ENCODE results near the gene CERS2. TPM values are rescaled to one million over a fixed set of nuclear protein-coding genes. Genes with fewer than 3 reads are reported as not detected.

Gene CERS2, protein sequence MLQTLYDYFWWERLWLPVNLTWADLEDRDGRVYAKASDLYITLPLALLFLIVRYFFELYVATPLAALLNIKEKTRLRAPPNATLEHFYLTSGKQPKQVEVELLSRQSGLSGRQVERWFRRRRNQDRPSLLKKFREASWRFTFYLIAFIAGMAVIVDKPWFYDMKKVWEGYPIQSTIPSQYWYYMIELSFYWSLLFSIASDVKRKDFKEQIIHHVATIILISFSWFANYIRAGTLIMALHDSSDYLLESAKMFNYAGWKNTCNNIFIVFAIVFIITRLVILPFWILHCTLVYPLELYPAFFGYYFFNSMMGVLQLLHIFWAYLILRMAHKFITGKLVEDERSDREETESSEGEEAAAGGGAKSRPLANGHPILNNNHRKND
- total RNA-seq: 76.0 TPM
- long read RNA-seq, transcript CERS2-201 (11 exons, 2,544 nt): minor isoform, 8 of 141 reads
- long read RNA-seq, transcript CERS2-205 (11 exons, 2,505 nt): major isoform, 102 of 141 reads
- long read RNA-seq, partial matches to known transcripts: 7 of 141 reads
- long read RNA-seq, other reads (novel, unspliced or antisense): 24 of 141 reads

DNA sequence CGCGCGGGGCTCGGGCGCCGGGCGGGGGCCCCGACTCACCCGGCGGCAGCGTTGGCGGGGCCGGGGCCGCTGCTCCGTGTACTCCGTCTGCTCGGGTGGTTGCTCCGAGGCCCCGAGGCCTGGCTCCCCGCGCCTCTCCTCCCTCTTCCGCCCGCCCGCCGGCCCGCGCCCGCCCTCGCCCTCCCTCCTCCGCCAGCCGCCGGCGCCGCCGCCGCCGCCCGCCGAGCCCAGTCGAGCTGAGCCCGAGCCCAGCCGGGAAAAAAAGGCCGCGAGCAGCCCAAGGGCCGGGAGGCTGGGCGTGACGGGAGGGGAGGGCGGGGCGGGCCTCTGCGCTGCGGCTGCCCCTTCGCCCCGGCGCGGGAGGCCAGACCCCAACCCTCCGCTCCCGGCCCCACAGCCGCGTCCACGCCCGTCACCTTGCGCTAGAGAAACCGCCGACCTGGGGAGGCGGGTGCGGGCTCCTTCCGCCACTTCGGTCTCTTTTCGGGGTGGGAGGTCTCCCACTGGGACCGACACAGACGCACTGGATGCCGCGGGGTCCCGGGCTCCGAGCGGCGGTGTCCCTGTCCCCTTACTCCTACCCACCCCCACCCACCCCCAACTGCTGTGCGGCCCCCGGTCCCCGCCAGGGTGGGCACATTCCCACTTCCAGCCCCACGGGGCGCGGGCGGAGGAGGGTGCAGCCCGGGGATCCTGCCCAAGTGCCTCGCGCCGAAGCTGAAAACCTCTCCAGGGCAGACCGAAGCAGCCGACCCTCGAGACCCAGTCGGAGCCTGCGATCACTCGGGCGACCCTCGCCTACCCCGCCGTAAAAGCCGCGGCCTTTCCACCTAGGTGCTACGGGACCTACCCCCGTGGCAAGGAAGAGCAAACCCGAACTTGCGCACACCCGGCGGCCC lies at the start of gene CERS2:
TSS of gene CERS2 (minus strand) at position 256 of the 899 bp plus-strand sequence. CDS start 5,745 bp downstream, outside the sequence.
- intact Hi-C loops (cut with DNase I): loop anchor here (5.0 kb wide), 1 partner anchor 98 kb away; the partner anchor contains the start of gene ARNT
- DNase-seq (ENCODE audit: low spot score): peak; percentile 92

DNA sequence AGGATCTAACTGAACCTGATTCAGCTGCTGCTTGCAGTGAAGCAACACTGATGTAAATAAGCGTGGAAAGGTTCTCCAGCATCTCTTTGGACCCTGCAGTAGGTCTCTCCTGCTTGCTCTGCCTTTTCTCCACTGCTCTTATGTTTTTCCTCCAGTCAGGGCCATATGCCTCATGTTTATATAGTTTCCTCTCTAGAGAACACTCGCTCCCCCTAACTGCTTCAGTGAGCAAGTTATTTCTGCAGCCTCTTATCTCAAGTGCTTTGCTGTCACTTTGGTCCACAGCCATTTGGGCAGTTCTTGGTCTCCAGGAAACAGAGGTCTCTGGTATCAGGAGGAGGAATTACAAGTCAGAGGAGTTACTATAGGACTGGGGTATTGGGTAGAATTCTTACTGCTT lies 38.9 kb upstream of the CERS2 start:
- no peak for DNase-seq (ENCODE audit: low spot score)
- intact Hi-C loops (cut with DNase I): no loop called here

DNA sequence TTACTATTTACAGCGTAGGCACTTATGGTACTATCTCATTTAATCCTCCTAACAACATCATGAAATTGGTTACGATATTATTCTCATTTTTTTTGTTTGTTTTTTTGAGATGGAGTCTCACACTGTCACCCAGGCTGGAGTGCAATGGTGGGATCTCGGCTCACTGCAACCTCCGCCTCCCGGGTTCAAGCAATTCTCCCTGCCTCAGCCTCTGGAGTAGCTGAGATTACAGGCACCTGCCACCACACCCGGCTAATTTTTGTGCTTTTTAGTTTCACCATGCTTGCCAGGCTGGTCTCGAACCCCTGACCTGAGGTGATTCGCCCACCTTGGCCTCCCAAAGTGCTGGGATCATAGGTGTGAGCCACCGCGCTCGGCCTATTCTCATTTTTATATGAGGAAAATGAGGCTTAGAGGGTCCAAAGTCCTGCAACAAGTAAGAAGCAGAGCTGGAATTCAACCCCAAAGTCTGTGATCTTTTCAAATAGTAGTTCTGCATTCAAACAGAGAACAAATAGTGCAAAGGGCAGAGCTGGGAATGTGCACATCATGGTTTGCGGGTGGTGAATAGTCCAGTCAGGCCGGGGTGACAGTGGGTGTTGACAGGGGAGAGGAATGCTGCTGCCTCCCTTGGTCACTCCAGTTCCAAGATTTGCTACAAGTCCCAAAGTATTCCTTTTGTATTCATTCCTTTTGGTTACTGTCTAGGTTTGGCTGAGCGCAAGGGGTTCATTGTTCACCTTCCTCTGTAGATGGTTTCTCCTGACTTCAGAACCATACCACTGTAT lies 38.2 kb upstream of the CERS2 start:
- intact Hi-C loops (cut with DNase I): no loop called here

DNA sequence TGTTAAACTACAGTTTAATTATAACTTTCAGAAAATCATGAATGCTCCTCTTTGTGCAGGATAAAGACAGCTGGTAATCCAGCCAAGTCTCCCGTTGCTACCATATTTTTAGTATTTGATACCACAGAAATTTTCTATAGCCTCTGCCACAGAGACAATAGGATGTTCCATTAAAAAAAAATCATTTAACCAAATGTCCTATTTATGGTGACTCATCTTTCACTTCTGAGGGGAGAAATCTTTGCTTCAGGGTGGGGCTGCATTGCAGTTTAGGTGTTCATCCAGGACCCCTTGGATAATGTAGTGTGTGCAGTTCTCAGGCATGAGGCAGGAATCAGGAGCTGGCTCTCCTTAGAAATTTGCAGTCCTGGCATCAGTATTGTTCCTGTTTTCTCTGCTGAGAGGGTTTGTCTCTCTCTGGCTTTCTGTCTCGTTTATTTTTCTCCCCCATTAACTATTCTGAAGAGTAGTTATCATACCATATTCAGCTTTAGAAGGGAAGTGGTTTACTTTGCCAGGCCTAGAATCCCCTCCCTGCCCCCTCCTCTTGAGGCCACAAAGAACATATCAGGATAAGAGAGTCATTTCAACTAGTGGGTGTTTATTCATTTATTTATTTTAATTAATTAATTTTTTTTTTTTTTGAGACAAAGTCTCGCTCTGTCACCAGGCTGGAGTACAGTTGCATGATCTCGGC lies 36.7 kb upstream of the CERS2 start:
- intact Hi-C loops (cut with DNase I): no loop called here
- no peak for DNase-seq (ENCODE audit: low spot score)

More for the DNA sequence above, 38.2 kb upstream of the CERS2 start:
- no peak for DNase-seq (ENCODE audit: low spot score)

DNA sequence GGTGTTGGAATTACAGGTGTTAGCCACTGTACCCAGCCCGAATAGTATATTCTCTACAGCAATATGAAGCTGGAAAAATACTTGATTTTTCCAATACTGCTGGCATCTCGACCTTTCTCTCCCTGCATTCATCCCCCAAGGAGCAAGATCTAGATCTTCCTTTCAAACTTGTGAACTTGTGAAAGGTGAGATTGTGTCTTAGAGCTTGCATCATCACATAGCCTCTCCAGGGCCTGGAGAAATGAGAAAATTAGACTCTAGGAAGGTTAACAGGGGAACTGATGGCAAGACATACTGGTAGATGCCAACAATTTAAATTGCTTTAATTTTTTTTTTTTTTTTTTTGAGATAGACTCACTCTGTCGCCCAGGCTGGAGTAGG lies 35.7 kb upstream of the CERS2 start:
- no peak for DNase-seq (ENCODE audit: low spot score)

DNA sequence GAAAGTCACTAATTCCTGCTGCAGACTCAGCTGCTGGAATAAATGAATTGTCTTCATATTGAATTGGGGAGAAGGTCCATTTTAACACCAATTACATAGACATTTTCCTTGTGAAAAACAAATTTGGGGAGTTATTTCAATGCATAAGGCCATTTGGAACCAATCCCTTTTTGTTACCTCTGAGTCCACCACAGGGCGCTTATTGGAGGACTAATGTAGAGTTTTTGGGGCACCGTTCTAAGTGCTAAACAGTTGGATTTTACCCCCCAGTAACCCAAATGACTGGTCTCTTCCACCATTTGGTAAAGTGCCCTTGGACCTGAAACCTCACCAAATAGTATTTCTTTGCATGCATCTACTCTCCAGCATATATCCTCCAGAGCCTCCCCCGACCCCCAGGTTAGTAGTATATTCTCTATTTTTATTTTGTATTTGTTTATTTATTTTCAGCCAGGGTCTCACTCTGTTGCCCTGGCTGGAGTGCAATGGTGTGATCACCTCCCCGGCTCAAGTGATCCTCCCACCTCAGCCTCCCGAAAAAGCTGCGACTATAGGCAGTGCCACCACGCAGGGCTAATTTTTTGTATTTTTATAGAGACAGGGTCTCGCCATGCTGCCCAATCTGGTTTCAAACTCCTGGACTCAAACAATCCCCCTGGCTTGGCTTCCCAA lies 35.2 kb upstream of the CERS2 start:
- intact Hi-C loops (cut with DNase I): no loop called here
- no peak for DNase-seq (ENCODE audit: low spot score)

More for the DNA sequence above, 35.7 kb upstream of the CERS2 start:
- intact Hi-C loops (cut with DNase I): no loop called here

DNA sequence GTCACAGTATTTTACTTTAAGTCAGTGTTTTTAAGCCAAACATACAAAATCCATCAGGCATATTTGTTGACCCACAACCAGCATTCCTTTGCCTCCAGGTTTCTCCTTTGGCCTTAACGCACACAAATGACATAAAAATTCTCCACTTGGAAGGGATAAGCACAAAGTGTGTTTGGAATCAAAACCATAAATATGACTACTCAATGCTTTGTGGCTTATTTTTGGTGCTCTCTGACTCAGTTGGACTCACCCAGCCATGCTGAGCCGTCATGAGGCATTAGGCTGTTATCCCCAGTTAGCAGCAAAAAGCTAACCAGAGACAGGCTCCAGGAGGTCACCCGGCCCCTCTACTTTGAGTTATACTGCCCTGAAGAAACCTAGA lies 34.6 kb upstream of the CERS2 start:
- intact Hi-C loops (cut with DNase I): no loop called here
- DNase-seq (ENCODE audit: low spot score): no peak

DNA sequence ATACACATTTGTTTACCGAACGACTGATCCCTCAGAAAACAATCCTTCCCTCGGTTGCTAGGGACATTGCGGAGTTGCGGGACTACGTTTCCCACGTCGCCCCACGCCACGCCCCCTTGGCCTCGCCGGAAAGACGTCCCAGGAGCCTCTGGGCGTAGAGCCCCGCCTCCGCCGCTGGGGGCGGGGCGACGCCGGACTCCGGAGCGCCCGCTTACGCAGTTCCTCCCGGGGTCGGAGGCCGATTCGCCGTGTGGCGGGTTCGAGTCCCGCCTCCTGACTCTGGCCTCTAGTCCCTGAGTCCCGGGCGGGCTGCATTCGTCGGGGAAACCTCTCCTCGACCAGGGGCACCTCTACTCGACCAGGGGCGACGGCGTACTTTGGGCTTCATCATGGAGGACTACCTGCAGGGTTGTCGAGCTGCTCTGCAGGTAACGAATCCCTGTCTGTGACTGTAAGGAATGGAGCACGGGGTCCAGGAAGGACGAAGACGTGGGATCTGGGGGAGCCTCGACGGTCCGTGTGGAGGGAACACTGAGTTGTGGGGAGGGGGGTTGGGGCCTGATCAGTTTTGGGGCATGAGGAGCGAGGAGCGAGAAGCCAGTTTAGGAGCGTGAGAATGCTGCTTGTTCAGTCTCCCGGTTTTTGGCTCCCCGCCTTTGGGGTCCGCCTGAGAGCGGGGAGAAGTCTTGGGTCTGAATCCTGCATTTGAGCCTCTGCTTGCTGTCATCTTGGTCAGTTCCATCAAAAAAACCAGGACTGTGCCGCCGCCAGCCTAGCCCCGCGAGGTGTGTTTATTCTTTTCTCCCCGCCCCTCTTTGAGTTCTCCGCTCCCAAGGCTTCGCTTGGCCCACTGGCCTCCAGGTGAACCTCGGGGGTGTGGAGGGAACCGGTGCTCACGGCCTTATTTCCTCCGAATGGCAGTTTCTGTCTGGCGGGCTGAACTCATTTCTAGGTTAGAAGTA lies 33.9 kb upstream of the CERS2 start, which contains the start of gene PRUNE1:
TSS of gene PRUNE1 (plus strand) at position 206 of the 962 bp plus-strand sequence. CDS start at position 390, 184 bp downstream.
- intact Hi-C loops (cut with DNase I): no loop called here
- DNase-seq (ENCODE audit: low spot score): peak; percentile 98

DNA sequence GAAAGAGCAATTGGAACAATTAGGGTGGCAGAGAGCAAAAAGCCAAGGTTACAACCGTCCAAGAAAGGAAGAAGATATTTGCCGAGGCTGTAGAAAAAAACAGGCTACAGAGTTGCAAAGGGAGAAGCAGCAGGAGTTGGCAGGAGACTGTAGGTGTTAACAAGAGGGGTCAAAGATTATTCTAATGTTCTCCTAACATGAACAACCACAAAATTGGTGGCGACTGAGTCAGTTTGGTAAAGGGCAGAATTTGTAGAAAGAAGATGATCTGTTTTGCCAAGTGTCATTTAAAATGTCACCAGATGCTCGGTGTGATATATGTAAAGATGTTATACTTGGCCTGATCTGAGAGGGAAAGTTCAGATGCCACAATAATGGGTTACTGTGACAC lies 33.2 kb upstream of the CERS2 start:
- intact Hi-C loops (cut with DNase I): loop anchor here (2.0 kb wide), 2 partner anchors 29 to 51 kb away; partner anchors contain the start of gene CDC42SE1
- no peak for DNase-seq (ENCODE audit: low spot score)

DNA sequence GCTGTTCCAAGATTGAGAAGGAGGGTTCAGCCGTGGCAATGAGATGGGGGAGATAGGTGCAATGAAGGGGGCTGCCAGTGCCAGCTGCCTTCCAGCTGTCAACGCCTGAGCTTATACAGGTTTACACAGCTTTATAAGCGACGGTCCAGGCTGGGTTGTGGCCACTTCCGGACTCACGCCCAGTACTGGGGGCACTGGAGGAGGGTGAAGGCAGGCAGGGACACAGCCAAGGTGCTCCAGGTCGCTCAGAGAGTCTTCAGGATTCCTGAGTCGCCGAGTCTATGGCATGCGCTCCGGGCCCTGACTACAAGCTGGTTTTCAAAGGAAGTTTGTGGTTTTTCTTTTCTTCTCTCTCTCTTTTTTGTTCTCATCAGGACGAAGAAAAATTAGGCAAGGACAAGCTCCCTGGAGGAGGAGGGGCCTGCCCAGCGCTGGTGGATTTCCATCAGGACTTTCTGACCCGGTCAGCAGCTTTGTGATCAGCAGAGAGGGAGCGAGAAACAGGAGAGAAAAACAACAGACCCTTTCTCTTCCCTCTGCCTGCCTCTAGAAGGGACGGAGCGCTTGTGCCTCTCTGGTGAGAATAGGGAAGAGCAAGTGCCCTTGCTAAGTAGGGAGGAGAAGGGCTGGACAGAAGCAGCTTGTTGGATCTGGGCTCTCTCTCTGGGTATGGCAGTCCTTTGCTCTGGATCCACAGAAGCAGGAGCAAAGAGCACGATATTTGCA lies 31.9 kb upstream of the CERS2 start, which contains the start of gene MINDY1:
TSS of gene MINDY1 (minus strand) at position 576 of the 726 bp plus-strand sequence. CDS start 4,285 bp downstream, outside the sequence.
- peak; percentile 89 for DNase-seq (ENCODE audit: low spot score)
- intact Hi-C loops (cut with DNase I): loop anchor here (2.0 kb wide), 2 partner anchors 28 to 52 kb away; partner anchors contain the start of gene CDC42SE1

DNA sequence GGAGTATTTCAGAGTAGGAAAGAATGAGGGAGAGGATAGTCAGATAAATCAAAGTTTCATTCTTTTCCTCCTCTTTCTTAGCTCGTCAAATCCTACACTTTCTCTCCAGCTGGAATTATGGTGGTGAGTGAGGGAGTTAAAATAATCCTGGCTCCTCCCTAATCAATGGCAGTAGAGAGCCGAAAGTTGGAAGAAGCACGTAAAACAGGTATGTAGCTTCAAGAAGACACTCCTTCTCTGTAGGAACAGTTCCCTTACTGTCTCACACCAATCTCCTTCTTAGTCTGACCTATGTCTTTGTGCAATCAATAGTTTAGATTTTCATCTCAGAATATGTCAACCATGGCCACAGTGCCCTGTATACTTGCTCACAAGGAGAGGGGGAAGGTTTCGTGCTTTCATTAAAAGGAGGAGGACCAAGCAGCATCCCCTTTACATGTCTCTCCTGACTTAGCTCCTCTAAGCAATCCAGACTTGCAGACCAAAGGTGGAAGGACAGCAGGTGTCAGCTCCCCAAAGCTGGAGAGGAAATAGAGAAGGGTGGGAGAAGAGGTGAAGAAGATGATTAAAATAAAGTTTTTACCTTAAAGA lies 31.2 kb upstream of the CERS2 start:
- intact Hi-C loops (cut with DNase I): loop anchor here (2.0 kb wide), 2 partner anchors 27 to 53 kb away; partner anchors contain the start of gene CDC42SE1
- no peak for DNase-seq (ENCODE audit: low spot score)

DNA sequence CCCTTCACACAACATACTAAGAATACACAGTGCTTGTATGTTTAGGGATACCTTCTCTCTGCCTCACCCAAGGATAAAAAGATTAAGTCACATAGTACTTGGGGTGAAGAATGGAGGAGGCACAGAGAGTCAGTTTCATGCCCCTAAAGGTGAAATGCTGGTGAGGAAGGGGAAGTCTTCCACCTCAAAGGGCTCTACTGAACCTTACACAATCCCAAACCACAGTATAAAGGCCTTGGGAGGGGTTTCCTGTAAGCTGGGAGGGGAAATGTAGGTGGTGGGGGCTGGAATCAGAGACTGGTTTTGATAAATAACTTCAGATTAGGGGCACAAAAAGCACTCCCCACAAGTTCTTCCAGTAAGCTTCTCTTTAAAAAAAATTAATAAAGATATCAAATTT lies 28.5 kb upstream of the CERS2 start:
- intact Hi-C loops (cut with DNase I): no loop called here
- no peak for DNase-seq (ENCODE audit: low spot score)

DNA sequence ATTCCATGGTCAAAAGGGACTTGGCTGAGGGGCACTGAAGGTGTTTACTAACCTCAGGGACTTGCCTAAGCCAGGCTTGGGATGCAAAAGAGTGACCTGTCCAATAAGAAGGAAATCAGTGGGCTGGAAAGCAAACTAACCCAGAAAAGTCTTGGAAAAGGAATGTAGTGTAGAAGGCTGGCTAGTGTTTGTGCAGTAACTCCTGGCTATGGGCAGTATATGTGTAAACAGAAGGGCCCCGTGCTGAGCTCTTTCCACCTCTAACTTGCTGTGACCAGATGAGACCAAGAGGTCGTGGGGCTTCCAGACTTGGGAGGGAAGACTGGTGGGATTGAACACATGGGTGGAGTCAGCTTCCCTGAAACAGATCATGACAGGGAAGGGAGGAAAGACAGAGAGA lies 28.0 kb upstream of the CERS2 start:
- no peak for DNase-seq (ENCODE audit: low spot score)
- intact Hi-C loops (cut with DNase I): no loop called here

DNA sequence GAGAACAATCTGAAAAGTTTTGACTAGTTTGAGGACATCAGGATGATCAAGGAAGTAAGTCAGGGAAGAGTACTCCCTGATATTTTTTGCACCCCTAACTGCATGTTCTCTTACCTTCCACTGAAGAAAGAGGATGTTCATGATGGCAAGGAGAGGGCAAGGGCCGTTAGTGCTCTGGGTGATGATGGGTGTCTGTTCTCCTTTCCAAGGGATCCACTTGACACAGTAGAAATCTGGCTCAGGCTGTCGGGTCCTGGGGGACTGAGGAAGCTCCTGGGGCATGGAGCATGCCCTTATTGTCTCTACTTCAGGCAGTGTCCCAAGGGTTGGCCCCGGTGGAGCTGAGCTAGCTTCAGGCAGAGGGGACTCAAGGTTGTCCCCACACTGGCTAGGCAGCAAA lies 27.4 kb upstream of the CERS2 start:
- intact Hi-C loops (cut with DNase I): no loop called here
- DNase-seq (ENCODE audit: low spot score): no peak

DNA sequence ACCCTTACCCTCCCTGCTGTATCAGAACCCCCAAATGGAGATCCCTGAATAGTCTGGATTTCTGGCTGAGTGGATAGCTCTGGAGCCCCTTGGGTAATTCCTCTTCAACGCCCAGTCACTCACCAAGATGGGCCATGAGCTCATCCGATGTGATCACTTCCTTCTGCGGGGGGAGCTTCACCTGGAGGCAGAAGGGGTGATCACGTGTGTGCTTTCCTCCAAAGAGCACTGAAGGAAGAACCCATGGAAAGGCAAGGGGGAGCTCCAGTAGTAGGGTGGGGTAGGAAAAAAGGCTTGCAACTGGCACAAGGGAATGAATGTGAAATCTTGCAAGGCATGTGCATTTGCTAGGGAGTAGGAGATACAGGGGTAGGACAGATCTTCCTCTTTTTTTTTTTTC lies 27.0 kb upstream of the CERS2 start:
- intact Hi-C loops (cut with DNase I): no loop called here

DNA sequence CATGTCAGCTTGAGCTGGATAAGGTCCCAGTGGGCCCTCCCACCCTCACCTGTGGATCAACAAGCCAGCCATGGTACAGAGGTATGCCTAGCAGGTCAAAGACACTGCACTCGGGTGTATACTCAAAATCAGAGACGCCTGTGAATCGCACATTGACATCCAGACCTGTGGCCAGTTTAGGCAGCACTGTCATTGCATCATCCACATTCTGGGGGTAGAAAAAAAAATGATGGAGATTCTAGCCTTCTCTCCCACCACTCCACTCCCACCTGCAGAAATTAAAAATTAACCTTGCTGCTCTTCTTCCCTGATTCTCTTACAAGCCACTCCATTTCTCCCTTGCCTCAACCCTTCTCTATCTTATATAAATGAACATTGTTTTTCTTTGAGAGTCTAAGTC lies 25.8 kb upstream of the CERS2 start:
- DNase-seq (ENCODE audit: low spot score): no peak
- intact Hi-C loops (cut with DNase I): no loop called here

More for the DNA sequence above, 27.0 kb upstream of the CERS2 start:
- DNase-seq (ENCODE audit: low spot score): no peak
